GM21528 (cell line): ENCODE data around the gene AQP5.

Experiments
- ATAC-seq: cut with Tn5 transposase; IDR thresholded peaks from one replicate; pipeline ENCODE4 v1.9.1; 2021; ENCODE audit warnings: mild to moderate bottlenecking, moderate library complexity; ENCODE audit not compliant: unreplicated experiment, low FRiP score

The AQP5 gene

DNA sequence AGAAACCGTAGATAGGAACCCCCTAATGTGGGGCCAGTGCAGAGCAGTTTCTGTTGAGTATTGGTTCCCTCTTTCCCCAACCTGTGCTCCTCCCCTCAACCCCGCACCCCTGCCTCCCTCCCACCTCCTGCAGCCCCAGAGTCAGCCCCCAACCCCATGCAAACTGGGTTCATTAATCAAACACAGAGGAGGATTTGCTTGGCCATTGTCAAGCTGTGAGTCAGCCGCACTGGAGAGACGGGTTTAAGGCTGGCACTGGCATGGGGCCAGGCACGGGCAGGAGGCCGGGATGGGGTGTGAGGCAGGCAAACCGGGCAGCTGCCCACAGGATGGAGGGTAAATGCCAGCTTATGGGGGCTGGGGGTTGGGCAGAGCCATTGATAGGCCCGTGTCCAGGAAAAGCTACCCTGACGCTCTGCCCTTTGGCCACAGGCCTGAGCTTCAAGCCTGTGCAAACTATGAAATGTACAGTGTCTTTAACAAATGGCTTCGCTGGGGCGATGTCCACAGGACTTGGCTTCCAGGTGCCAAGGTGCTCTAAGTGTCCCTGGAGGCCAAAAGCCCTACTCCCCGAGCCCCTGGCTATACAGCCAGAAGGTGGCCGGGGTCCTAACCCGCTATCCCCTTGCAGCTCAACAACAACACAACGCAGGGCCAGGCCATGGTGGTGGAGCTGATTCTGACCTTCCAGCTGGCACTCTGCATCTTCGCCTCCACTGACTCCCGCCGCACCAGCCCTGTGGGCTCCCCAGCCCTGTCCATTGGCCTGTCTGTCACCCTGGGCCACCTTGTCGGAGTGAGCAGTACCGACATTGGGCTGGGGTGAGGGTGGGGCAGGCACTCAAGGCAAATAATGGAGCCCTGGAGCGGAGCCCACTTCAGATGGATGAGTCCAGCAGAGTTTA is 1.4 kb downstream of the AQP5 start:
- no peak for ATAC-seq

DNA sequence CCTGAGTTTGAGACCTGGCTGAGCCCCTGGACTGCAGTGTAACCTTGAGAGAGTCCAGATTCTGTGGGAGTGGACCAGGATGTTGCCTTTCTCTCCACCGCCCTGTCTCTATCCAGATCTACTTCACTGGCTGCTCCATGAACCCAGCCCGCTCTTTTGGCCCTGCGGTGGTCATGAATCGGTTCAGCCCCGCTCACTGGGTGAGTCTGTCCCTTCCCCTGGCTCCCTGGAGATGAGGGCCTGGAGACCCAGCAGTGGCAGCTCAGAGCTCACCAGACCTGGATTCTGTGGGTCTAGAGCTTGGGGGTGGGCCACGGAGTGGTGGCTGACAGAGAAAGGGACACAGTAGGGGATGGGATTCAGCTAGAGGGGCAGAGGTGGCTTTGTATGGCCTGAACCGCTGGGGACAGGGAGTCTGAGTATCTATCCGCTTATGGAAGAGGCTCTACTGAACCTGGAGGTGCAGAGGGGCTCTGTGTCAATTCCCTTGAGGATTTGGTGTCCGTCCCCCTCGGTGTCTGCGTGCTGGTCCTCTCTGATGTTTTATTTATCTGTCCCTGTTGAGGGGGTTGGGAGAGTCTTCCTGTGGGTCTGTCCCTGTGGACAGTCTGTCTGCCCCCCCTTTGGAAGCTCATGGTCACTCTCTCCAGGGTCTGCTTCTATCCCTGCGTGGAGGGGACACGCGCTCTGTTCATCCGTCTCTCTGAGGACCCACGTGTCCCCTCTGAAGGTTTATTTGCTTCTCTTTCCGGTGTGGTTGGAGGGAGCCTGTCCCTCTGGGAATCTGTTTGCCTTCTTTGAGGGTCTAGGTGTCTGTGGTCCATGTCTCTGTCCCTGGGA is 2.5 kb downstream of the AQP5 start:
- no peak for ATAC-seq

DNA sequence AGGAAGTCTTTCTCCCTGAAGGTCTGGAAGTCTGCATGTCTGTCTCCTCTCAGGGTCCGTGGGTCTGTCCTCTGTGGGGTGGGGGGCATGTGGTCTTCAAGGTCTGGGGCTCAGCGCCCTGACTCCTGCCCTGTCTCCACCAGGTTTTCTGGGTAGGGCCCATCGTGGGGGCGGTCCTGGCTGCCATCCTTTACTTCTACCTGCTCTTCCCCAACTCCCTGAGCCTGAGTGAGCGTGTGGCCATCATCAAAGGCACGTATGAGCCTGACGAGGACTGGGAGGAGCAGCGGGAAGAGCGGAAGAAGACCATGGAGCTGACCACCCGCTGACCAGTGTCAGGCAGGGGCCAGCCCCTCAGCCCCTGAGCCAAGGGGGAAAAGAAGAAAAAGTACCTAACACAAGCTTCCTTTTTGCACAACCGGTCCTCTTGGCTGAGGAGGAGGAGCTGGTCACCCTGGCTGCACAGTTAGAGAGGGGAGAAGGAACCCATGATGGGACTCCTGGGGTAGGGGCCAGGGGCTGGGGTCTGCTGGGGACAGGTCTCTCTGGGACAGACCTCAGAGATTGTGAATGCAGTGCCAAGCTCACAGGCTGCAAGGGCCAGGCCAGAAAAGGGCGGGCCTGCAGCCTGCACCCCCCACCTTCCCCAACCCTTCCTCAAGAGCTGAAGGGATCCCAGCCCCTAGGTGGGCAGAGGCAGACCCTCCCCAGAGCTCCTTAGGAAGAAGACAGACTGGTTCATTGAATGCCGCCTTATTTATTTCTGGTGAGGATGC is 3.4 kb downstream of the AQP5 start:
- no peak for ATAC-seq

DNA sequence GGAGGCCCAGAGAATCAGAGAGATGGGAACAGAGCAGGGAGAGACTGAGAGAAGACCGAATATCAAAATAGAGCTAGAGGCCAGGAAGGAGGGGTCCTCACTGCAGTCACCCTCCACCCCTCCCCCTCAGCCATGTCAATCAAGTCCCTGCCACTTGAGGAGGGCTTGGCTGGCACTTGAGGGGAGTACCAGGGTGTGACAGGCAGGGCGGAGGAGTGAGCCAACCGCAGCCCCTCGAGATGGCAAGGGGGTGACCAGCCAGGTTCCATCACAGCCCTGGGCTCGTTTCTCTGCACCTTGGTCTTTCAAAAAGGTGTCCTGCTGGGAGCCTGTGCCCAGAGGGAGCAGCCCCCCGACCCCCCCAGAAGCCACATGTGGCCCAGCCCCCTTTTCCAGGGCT is 4.2 kb downstream of the AQP5 start:
- ATAC-seq: no peak

DNA sequence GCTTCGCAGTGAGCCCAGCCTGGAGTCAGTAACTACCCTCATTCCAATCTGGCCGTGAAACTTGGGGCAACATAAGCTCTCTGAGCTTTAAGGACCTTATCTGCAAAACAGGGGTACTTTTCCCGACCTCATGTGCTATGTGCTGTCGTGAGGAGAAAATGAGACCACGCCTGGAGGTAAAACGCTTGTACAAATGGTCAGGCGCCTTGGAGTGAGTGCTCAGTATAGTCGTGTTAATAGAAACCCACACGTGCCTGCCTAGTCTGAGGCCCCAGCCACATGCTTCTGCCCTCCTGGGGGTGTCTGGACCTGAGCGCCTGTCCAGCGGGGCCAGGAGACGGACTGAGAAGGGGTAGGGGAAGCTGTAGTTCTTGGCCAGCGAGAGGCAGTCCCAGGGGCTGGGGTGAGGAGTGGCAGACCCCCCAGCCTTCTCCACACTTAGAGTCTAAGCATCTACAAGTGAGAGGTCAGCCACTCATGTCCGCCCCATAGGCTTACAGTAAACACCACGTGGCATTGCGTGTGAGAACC is 4.9 kb downstream of the AQP5 start:
- ATAC-seq: no peak

DNA sequence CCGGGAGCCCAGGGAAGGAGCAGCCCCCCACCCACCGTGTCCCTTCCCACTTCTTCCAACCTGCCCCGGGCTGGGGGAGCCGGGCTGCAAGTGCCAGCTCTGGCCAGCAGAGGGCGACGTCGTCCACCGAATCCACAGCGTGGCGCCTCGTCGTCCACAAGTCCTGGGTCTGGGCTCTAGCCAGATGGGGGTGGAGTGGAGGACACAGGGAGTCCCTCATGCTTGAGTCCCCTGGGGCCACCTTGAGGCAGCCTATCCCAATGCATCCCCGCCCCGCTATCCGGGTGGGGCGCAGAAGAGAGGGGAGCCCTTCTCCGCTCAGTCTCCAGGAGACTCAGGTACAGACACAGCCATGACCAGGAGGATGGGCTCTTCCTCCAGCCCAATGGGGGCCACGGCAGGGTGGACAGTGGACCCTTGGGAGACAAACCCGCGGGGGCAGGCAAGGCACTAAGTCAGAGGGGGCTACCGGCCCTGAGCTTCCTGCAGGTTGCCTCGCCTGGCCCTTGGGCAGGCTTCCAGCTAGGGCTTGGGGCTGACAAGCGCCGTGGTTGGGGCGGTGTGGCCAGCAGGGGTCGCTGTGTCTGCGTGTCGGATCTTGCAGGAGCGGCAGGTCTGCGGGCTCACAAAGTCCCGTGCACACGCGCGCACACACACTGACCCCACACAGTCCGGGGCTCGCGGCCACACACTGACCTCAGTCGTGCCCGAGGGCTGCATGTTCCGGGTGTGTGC is 5.5 kb downstream of the AQP5 start:
- peak; percentile 62 for ATAC-seq

GRCh38 chr12:49967777-49968250 is 6.1 kb downstream of the AQP5 start:
- no peak for ATAC-seq

GRCh38 chr12:49968471-49968870 is 6.8 kb downstream of the AQP5 start:
- ATAC-seq: no peak

DNA sequence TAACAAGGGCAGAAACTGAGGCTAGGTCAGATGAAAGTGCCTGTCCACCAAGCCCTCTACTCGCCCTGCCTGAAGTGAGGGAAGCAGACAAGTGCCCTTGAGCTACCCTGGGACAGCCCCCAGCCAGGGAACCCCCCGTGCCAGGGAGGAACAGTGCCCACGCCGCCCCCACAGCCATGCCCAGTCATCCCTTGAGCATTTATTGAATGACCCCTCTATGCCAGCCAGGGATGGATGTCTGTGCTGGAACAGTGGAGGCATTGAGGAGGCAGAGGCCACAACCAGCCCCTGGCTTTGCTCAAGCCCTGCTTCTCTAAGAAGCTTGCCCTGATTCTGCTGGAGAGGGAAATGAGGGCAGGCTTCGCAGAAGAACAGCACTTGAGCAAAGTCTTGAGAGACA is 7.4 kb downstream of the AQP5 start:
- no peak for ATAC-seq

DNA sequence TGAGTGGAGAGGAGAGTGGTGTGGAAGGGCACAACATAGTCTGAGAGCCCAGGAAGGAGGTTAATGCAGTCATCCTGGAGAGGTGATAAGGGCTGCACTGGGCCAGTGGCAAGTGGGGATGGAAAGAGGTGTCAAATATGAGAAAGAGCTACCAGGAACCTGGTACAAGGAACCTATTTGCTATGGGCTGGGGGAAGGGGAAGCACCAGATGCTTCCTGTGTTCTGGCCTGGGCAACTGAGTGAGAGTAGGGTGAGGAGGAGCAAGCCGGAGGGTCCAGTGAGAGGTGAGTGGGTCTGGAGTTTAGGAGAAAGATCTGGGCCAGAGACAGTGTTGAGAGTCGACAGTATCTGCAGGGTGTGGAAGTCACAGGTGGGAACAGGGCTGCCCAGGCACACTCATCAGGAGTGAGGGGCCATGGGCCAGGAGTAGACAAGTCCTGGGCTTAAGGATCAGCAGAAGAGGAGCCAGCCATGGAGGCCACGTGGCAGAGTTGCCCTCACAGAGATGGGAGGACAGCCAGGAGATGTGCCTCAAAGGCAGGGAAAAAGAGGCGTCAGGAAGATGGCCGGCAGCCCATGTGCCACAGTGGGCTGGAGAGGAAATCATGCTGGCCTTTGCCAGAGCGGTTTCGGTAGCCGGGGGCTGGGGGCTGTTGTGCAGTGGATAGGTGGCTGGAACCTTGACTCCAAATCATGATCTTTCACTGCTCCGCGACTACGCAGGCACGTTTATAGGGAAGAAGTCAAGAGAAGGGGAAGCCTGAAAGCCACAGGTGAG is 8.2 kb downstream of the AQP5 start:
- no peak for ATAC-seq

- no peak for ATAC-seq
Measured at GRCh38 chr12:49970658-49971057, 9.0 kb downstream of the AQP5 start.

GRCh38 chr12:49971141-49971540 is 9.5 kb downstream of the AQP5 start:
- ATAC-seq: no peak

- no peak for ATAC-seq
Measured at GRCh38 chr12:49972129-49972528, 10.5 kb downstream of the AQP5 start.

GRCh38 chr12:49972641-49973360 is 11.1 kb downstream of the AQP5 start, which contains the start of gene AQP6:
TSS of gene AQP6 (plus strand) at chr12:49972947. CDS start at chr12:49973174, 227 bp downstream.
- ATAC-seq: no peak

GRCh38 chr12:49973361-49973830 is 11.7 kb downstream of the AQP5 start:
- ATAC-seq: no peak

DNA sequence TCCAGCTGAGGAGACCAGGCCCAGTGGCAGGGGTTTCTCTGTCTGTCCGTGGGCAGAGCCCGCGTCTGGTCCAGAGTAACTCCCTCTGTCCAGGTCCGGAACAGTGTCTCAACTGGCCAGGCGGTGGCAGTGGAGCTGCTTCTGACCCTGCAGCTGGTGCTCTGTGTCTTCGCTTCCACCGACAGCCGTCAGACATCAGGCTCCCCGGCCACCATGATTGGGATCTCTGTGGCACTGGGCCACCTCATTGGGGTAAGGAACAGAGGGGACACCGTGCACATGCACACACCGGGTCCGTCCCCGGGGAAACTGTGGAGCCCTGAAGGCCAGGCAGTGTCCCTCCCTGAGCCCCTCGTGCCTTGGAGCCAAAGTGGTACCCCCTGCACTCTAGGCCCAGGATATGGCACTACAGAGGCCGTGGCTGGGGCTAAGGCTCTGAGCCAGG is 12.6 kb downstream of the AQP5 start:
- no peak for ATAC-seq

GRCh38 chr12:49974677-49975317 is 13.1 kb downstream of the AQP5 start:
- ATAC-seq: no peak
